HG03135 (cell line): ENCODE results near the gene CELF2.
A peak's percentile ranks its signal among the peaks of the same experiment; 100 is the strongest.

ENCODE experiments used
- ATAC-seq: cut with Tn5 transposase; IDR thresholded peaks from one replicate; pipeline ENCODE4 v1.9.1; 2021; ENCODE audit warnings: mild to moderate bottlenecking, moderate library complexity; ENCODE audit not compliant: unreplicated experiment

The CELF2 gene

DNA sequence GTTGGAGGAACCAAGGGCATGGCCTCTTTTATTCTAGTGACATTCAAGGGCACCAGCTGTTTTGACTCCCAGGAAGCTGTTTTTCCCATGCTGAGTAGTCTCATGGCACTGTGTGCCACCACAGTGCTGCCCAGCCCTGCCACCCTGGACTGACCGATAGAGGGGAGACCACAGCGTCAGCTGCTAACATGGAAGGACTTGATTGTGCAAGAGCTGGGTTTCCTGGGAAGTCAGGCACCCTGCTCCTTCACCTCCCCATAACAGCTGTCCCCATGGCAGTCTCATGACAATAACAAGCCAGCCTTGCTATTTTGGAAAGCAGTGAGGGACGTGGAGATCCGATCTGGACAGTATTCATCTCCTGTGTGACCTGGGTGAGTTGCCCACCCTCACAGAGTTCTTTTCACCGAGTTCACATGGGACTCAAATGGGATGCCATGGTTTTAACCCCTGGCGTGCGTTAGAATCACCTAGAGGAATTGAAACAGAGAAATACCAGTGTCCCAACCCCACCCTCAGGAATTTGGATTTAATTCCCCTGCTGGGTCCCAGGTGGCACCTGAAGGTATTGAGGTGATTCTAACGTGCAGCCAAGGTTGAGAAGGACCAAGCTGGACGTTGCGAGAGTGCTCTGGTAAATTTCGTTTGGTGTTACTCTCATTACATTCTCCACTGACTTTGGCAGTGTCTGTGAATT lies 174.8 kb downstream of the CELF2 start:
- no peak for ATAC-seq

DNA sequence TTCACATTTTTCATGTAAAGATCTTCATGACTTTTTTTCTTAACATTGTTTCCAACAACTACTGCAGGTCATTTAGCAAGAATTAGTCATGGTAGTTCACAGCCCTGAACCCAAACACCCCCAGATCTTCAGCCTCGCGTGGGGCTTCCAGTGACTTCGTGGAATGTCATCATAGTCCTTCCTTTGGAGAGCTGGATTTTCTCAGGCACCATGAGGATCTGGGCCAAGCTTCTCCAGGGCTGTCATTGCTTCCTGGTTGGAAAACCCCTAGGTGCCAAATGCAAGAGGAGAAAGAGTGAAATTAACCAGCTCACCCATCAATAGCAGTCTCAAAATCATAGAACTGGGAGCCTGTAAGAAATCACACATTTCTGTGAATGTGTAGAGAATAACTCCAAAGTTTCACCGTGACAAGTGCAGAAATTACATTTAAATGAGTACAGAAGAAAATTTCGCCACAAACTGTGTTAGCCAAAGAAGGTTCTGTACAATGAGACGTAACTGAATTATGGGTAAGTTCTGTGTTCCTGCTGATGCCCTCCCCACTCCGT lies 175.4 kb downstream of the CELF2 start:
- ATAC-seq = no peak

DNA sequence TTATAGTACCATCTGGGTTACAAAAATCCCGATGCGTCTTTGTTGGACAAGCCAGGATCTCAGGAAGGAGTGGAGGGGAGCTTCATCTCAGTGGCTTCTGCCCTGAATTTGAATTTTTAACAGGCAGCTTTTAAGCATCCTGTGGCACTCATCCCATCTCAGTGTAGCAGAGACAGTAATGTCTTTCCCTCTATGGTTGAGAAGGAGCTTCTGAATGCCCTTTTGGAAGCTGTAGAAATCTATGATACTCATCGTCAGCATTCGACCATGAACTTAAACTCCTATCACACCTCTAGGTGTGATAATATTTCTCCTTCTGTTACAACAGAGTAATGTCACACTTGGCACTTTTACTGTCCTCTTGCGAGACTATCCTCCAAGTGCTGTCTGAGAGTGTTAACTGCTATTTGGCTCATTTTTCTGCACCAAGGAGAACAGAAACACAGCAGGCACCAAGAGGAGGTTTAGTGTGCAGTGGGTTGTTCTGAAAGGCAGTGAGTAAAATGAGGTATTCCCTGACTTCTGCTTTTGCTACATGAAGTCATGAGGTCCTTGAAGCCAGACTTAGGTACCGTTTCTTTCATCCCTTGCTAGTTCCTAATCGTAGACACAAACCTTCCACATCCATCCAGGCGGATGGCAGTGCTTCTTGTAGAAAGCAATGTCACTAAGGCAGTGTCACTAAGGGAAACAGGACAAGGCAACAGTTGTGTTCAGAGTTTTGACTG lies 177.4 kb downstream of the CELF2 start:
- ATAC-seq = no peak

DNA sequence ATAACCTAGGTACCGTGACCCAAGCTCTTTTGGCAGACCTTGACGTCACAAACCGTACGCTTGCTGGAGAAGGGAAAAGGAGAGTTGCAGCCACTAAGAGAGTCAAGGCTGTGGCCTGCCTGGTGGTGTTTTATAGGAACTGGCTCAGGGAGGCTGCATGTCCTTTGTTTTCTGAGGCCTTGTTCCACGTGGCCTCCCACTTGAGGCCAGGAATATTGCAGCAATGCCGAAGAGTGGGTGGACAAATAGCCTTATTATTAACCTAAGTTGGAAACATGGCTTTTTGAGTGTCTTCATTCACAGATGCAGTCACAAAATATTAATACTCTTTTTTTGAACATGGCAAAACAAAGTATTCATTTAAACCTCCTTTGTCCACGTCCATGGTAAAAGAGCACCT lies 178.0 kb downstream of the CELF2 start:
- ATAC-seq = no peak

DNA sequence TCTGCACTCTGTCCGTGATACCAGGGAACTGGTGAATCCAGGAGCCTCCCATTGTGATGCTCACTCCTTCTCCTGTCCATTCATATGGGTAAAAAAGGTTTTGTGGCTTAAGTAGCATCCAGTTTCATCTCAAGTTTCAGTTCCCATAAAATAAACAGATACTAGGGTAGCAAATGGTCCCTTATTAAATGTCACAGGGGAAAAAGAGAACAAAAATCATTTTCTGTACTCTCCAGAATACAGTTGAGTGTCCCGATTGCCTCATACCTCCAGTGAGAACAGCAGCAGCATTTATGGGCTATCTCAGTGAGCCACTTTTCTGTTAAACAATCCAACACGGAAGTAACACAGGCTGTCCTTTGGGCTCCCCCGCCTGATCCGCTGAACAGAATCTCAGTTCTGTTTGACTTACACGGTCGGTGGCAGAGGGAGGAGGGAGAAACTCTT lies 179.6 kb downstream of the CELF2 start:
- ATAC-seq = peak; percentile 79

DNA sequence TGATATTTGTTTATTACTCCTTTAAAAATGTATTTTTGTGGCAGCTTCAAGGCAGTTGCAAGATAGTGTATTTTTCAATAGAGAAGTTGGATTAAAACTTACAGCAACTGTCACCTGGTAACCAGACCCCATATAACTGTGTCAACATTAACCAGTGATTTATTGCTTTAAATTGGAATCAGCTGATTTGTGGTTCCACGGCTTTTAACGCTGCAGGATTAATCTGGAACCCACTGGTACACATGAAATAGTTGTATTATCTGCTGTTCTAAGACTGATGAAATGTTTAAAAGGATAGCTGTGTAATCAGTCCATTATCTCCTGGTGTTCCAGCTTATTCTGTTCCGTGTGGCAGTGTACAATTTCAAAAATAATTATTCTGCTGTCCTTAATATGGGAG lies 180.2 kb downstream of the CELF2 start:
- no peak for ATAC-seq

DNA sequence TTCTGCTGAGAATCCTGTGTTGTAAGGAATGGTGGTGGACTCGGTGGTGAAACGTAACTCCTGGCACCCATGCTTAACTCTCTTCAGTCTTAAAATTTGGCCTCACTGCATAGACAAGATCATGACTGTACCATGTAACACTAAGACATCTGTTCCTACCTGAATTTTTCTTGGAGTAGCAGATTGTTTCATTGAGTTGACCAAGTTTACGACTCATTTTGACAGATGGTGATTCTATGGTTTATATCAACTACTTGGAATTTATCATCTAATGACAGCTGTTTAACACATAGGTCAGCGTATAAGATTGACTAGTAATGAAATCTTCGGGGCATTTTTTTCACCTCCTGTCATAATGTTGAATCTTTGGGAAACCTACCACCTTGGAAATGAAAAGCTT lies 184.2 kb downstream of the CELF2 start:
- no peak for ATAC-seq

DNA sequence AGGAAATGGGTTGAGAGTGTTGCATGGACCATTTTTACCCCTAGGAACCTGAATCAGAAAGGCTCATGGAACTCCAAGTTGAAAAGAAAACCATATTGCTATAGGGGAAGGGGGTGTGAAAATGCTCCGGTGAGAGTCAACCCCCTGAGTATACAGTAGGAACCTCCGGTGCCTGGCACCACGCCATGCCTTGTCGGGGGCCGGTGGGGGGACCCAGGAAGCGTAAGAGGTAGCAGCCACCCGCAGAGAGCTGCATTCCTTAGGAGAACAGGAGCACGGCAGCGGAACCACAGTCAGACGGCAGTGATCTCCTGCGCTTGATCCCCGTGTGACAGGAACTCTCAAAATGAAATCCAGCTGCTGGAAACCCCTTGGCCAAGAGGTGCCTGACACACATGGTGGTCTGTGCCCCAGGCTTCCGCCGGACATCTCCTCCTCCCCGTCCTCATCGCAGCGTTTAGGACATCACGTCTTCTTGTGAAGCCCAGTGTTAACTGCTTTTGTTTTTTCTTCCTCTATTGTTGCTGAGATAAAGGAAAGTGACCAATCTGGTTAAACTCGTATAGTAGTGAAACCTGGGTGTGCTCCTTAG lies 186.8 kb downstream of the CELF2 start:
- no peak for ATAC-seq

DNA sequence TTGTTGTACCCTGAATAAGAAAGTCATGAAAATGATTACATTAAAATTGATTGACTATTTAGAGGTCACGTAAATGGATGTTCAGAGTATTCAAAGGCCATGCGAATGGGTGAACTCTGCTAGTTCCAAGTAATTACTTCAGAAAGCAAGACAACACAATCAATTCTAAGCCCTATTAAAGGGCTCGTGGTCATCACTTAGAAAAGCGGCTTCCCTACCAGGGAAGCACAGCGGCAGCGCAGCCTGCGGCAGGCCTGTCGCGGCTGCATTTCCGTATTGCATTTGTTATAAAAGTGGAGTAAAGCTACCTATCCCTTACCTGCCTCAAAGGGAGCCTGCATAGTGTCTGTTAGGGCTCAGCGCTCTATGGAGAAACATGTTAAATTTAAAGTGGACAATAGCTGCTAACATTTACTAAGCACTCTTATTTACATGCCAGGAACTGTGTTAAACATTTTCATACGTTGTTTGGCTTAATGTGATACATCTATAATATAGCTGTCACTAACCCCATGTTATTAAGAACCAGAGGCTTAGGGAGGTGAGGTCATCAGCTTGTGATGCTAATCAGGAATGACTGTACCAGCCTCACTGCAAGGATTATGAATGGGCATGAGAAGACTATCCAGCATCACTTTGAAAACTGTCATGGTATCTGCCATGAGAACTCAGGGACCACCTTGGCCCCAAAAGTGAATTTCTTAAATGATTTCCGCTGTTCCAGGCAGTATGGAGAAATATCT lies 187.5 kb downstream of the CELF2 start:
- no peak for ATAC-seq

DNA sequence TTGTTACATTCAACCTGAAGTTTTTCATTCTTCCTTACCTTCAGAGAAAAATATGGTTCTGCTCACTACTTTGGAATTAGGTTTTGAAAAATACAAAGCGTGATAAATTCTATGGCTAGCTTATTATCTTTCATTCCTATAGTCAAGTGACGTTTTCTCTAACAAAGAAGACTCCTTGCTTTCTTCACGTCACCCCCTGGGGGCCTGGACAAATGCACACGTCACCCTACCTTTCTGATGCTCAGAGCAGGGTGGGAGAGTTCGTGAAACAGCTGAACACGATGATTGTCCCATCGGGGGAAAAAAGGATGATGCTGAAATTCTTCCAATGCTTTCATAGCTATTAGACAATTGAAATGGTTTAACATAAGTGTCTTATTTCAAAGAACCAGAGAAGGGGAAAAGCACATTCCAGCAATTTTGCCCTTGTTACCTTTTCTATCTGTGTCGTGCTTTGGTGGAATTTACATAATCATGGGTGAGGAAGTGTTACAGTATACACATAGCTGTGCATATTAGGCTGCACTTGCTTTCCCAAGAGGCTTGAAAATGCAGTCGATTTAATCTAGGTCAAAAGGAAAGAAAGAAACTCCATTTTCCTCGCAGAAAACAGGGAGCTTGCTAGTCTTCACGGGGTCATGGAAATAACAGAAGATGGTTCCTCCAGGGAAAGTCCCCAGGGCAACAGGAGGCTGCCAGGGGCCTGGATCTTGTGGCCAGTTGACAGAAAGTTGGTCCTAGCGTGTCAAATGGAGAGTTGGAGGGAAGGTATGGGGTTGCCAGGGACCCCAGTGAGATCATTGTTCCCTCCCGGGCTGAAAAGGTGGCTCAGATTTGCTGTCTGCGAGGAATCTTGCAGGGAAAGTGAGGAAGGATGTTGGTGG lies 189.2 kb downstream of the CELF2 start:
- no peak for ATAC-seq

DNA sequence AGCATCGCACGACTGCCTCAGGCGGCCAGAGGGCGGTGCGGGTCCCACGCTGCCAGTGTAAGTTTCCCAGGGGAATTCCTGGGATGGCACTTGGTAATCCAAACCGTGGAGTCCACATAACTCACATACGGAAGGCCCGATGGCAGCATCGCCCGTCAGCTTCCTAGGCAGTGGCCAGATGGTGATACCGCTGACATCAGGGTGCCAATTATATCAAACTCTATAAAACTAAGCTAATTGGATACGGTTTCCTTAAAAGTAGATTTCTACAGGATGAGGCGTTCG lies 189.8 kb downstream of the CELF2 start:
- no peak for ATAC-seq

DNA sequence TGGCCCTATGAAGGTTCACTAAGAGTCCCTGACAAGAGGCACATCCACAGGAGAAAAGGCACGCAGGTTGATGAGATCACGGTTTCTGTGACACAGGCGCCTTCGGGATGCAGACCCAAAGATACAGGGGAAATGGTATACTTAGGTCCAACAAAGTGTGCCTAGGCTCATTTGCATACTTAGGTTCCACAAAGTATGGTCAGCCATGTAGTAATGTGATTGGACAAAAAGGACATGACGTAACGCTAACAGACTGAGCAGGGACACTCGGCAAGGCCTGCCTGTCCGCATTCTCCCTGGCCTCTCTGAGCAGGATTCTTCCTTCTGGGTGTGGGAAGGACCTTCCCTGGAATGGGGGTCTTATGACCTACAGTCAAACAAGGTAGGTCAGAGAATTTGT lies 190.6 kb downstream of the CELF2 start:
- ATAC-seq = no peak

DNA sequence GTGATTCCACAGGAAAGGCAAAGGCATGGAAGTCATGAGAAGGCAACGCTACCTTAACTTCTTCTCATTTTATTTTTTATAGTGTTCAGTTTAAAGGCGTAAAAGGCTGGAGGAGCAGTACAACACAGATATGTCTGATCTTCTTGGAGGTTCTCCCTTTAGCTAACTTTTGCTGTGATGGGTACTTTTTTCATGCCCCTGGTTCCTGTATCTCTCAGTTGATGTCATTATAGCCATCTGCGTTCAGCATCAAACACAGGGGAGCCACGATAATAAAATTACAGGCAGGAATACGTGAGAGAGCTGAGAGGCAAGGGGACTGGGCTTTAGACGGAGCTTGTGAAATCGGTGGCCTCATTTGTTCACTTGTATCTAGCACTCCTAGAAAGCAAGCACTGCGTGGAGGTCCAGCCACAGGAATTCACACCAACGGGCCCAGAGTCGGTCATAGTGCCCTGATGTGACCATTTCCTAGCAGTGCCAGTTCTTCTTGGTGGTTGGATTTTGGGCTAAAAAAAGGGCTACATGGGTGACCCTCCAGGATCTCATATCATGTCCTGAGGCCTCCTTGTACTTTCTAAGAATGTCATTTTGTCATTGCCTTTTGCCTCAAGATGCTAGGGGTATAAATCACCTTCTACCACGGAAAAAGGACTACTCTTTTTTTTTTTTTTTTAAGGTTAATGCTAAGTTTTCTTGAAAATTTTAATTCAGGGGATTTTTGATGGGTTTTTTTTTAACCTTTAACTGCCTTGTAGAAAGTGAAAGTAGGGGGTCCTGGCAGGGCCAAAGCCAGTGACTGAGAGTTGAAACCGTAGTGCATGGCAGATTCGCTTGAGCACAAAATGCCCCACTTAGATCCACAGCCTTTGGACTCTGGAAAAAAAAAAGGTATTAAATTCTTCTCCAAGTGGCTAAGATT lies 191.5 kb downstream of the CELF2 start:
- ATAC-seq = peak; percentile 59

DNA sequence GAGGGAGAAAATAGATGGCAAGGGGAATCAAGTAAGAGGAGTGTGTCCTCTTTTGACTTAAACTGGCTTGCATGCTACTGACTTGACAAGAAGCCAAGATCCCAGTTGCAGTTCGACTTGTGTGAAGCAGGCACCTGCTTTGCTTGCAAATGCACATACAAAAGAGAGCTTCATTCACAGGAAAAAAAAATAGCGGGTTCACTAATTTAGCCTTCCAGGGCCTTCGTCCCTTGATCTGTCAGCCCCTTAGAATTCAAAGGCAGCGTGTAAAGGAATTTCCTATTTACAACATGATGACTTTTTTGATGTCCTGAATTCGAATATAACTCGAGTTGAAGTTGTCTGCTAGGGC lies 192.1 kb downstream of the CELF2 start:
- ATAC-seq = peak; percentile 18

DNA sequence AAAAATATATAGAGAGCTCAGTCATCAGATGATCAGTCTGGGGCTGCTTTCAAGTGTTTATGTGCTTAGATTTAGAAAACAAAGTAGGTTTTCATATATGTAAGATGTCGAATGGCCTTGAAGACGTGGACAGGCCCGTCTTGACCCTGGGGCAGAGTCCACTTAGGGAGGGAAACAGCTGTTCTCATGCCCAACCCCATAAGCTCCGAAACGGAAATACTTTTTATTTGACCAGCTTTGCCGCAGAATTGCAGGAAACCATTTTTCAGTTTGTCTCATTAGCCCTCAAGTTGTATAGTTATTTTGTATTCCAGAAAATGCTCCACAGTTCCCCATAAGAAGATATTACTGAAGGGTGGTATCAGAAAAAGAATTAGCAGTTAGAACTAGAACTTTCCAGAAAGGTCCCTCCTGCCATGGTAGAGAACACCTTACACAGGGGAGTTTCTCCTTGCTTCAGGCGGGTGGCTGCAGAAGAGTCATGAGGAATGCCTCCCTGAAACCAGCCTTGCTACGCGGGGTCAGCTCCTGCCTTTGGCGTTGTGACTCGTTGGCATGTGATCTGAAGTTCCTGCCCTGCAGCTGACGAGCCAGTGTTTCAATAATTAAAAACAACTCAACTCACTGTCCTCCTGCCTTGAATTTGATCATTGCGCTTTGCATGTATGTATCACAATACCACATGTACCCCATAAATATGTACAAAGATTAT lies 192.7 kb downstream of the CELF2 start:
- ATAC-seq = peak; percentile 14

DNA sequence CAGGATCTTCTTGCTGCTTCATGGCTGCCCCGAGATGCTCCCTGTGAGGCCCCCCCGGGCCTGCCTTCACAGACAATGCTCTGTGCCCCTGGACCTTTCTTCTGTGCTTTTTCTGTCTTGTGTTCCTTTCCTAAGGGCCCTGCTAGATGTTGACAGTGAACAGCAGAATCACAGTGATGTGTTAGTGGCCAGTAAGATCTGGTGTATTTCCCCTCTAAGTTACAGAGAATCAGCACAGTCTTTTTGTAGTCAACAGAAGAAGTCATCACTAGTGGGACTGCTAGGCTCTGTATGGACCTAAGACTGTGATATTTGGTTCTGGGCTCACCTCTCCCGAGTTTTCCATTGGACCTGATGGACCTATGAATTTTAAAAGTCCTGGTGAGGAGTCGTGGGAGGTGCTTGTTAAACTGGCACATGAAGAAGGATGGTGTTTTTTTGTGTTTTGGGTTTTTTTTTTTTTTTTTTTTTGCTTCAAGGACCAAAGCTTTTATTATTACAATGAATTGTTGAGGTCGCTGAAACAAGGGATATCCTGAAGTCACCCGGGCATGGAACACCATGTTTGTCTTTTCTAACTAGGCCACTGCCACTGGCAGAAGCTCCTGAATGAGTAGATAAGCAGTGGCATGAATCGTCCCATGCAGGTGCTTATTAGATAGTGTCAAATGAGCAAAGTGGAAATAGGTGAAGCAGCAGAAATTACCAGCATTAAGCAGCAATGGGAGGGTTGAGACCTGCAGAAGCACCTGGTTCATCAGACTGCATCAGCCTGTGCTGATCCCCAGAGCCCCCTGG lies 194.8 kb downstream of the CELF2 start:
- no peak for ATAC-seq

DNA sequence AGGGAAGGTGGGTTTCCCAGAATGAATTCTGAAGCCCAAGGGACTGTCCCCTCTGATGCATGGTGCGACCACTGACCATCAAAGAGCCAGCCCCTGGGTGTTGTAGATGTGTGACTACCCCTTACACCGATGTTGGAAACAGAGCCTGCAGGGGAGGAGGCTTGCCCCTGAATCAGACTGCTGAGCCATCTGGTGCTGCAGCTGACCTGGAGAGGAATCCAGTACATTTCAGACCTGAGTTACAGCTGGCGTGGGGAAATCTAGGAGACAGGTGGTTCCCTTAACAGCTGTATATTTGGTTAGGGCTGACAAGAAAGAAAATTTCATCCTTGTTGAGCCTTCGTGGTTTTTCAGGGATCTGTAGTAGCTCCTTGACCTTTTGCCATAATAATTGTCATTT lies 195.5 kb downstream of the CELF2 start:
- no peak for ATAC-seq

DNA sequence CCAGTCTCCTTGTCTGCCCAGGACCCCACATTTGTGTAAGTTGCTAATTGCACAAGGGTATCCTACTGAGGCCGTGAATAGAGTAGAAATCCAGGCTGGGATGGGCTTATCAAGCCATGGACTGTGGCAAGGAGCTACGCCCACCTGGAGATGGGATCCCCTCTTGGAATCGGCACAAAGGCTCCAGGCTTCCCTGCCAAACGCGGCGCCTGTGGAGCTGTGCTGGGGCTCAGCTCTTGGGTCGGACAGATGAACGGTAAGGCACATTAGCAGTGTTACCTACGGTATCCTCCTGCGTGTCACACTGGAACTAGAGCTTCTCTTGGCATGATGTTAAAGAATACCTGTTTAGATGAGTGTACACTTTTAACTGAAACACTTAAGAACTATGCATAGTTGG lies 196.7 kb downstream of the CELF2 start:
- no peak for ATAC-seq
